Urinary bladder (tissue), 4 donors: Measurements from ENCODE around the gene CAMK1D. TPM values are rescaled to one million over a fixed set of nuclear protein-coding genes. Genes with fewer than 3 reads are reported as not detected.
"Not testable (repeated sequence)": the region's sequence is repeated elsewhere in the genome, so short reads cannot be mapped to it uniquely, and the experiment has no call there.

Experiments used
- DNase-seq: peaks from one replicate; pipeline ENCODE4 v3.0.0-alpha.2; 2015; ENCODE audit errors: extremely low spot score
- H3K27ac ChIP-seq: one replicate; pipeline ENCODE4 v1.5.1; 2013; ENCODE audit warnings: low read depth, mild to moderate bottlenecking, moderate library complexity
- H3K36me3 ChIP-seq: one replicate; pipeline ENCODE4 v1.6.1; 2013; ENCODE audit warnings: mild to moderate bottlenecking, moderate library complexity; ENCODE audit not compliant: insufficient read depth
- H3K4me1 ChIP-seq: one replicate; pipeline ENCODE4 v1.6.1; 2013; ENCODE audit warnings: mild to moderate bottlenecking, moderate library complexity; ENCODE audit not compliant: insufficient read depth
- H3K4me3 ChIP-seq: one replicate; pipeline ENCODE4 v1.5.1; 2013; ENCODE audit warnings: low read depth, low read length
- WGBS: extraction: QIAGEN DNeasy Blood & Tissue Kit; methylation state at CpG from one replicate; pipeline ENCODE4 v1.1.7; 2013; 5-methylcytosine and 5-hydroxymethylcytosine counted together
- polyA plus RNA-seq: library from polyadenylated mRNA; stranded (reverse); fragments of 200-250 nt; gene quantifications from one replicate; pipeline ENCODE4 v1.2.3, GENCODE V29; 2013
- total RNA-seq: library from RNA; depleted of rRNA; stranded (reverse); fragments of >200 nt; gene quantifications from one replicate; pipeline ENCODE4 v1.2.3, GENCODE V29; 2014
- donor health status: healthy with polysubstance abuse.
- donor health status: healthy.

The CAMK1D gene
- total and polyA plus RNA-seq, 2 donors = 5.6 to 7.6 TPM

GRCh38 chr10:12543589-12543988, 194.2 kb downstream of the CAMK1D start:
- no peak for DNase-seq
- WGBS = 83% methylated on average over 3 of the region's 3 CpGs

GRCh38 chr10:12546160-12546802, 196.9 kb downstream of the CAMK1D start:
- H3K4me1 ChIP-seq, H3K27ac ChIP-seq, H3K36me3 ChIP-seq, DNase-seq, H3K4me3 ChIP-seq: not testable (repeated sequence)
- WGBS = 96% methylated on average over 10 of the region's 10 CpGs

More at GRCh38 chr10:12543589-12543988, 194.2 kb downstream of the CAMK1D start:
- no peaks in the 10 kb centered on the region for H3K36me3 ChIP-seq
- H3K4me3 ChIP-seq = no peak overlapping the region
- no peak overlapping the region for H3K27ac ChIP-seq
- H3K4me1 ChIP-seq = no peaks in the 10 kb centered on the region

DNA sequence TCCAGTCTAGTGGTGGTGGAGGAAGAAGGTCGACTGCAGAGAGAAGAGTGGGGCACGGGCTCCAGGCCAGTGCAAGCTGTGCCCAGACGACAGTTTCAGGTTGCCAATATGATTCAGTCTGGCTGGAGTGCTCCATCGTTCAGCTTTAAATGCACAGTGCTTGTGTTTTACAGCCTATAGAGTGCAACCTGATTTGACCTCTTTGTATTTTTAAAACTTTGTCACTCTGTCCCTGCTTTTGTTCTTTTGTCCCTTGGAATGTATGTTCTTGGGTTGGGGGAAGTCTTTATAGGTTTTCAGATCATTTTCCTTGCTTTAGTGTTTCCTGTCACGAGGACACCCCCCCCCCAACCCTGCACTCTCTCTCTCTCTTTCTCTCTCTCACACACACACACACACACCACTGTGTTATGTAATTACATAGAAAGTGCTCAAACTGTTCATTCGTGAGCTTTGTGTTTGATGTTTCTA, 198.0 kb downstream of the CAMK1D start:
- Histone ChIP-seq H3K27ac (no peak overlapping the region), H3K36me3 (no peaks in the 10 kb centered on the region), H3K4me1 (no peaks in the 10 kb centered on the region), H3K4me3 (no peak overlapping the region)
- no peak for DNase-seq
- WGBS = 39% methylated on average over 6 of the region's 6 CpGs

DNA sequence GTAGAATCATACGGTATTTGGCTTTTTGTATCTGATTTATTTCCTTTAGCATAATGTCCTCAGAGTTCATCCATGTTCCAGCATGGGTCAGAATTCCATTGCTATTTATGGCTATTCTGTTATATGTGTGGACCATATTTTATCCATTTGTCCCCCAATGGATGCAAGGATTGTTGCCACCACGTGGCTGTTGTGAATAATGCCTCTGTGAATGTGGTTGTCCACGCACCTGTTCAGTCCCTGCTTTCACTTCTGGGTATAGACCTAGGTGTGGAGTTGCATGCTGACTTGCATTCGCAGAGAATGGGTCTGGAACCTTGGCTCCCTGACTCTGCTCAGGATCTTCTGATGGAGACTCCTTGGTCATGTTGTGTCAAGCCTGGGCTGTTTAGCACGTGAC, 199.9 kb downstream of the CAMK1D start:
- DNase-seq = no peak
- H3K36me3 ChIP-seq = no peaks in the 10 kb centered on the region
- no peak overlapping the region for H3K4me3 ChIP-seq
- H3K27ac ChIP-seq = no peak overlapping the region
- 74% methylated on average over 5 of the region's 5 CpGs for WGBS
- H3K4me1 ChIP-seq = no peaks in the 10 kb centered on the region

GRCh38 chr10:12550994-12551393, 201.6 kb downstream of the CAMK1D start:
- no peak for DNase-seq

GRCh38 chr10:12556039-12556438, 206.7 kb downstream of the CAMK1D start:
- DNase-seq = no peak
- H3K4me1 ChIP-seq = no peaks in the 10 kb centered on the region
- no peak overlapping the region for H3K27ac ChIP-seq
- no peaks in the 10 kb centered on the region for H3K36me3 ChIP-seq
- H3K4me3 ChIP-seq = no peak overlapping the region
- 88% methylated on average over 5 of the region's 5 CpGs for WGBS

More at GRCh38 chr10:12550994-12551393, 201.6 kb downstream of the CAMK1D start:
- no peak overlapping the region for H3K4me3 ChIP-seq
- H3K27ac ChIP-seq = no peak overlapping the region
- H3K36me3 ChIP-seq = no peaks in the 10 kb centered on the region
- WGBS = 97% methylated on average over 8 of the region's 8 CpGs
- no peaks in the 10 kb centered on the region for H3K4me1 ChIP-seq

- Histone ChIP-seq H3K36me3 (no peaks in the 10 kb centered on the region), H3K4me3 (no peak overlapping the region), H3K4me1 (no peaks in the 10 kb centered on the region), H3K27ac (no peak overlapping the region)
- 75% methylated on average over 11 of the region's 11 CpGs for WGBS
- no peak for DNase-seq
Measured at GRCh38 chr10:12559578-12560178, 210.3 kb downstream of the CAMK1D start.

DNA sequence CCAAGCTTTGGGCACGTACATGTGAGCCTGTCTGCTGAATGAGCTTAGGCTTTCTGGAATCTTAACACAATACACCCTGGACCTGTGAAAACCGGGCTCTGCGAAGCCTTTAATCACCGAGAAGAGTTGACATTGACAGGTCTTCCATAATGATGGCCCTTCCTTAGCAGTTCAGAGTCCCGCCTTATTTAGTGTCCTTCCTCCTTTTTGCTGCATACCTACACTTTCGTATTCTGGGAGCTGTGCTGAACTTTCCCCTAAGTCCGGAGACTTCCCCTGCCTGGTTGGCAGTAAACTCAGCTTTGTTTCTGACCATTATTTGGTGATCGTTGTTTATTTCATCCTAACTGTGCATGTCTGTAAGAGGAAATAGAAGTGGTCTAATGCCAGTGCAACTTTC, 212.0 kb downstream of the CAMK1D start:
- DNase-seq = no peak
- no peaks in the 10 kb centered on the region for H3K4me1 ChIP-seq
- no peaks in the 10 kb centered on the region for H3K36me3 ChIP-seq
- H3K27ac ChIP-seq = no peak overlapping the region
- H3K4me3 ChIP-seq = no peak overlapping the region
- WGBS = 87% methylated on average over 8 of the region's 8 CpGs

DNA sequence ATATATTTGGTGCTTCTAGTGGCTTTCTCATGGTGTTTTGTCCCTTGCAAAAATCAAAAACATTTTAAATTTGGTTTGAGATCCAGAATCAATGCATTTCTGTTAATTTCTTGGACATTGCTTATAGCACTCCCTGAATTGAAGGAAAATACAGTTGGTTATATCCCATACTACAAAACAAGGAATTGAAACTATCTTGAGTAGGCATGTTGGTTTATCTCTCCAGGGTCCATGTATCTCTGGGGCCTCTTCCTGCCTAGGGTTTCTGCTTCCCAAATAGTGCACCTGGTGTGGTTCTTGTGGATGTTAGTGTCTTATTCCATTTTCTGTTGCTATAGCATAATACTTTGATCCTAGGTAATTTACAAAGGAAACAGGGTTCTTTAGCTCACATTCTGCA, 212.4 kb downstream of the CAMK1D start:
- no peak for DNase-seq
- H3K27ac ChIP-seq = no peak overlapping the region
- no peak overlapping the region for H3K4me3 ChIP-seq
- H3K36me3 ChIP-seq = no peaks in the 10 kb centered on the region
- no peaks in the 10 kb centered on the region for H3K4me1 ChIP-seq

DNA sequence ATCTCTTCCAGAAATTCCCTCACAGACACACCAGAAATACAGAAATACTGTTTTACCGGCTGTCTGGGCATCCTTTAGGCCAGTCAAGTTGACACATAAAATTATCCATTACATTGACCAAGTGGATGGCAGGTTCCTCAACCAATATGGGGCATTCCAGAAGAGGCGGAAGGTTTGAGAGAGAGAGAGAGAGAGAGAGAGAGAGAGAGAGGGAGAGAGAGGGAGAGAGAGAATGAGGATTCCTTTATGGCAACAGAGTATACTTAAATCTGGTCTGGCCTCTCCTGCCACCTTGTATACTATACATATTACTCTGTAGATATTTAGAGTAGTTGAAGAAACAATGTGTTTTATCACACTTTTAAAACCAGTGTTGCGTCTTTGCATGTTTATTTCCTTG, 214.1 kb downstream of the CAMK1D start:
- Histone ChIP-seq H3K36me3 (no peaks in the 10 kb centered on the region), H3K4me3 (no peak overlapping the region), H3K4me1 (no peaks in the 10 kb centered on the region), H3K27ac (no peak overlapping the region)
- WGBS = 84% methylated on average over 3 of the region's 3 CpGs
- no peak for DNase-seq

- no peak overlapping the region for H3K27ac ChIP-seq
- no peaks in the 10 kb centered on the region for H3K4me1 ChIP-seq
- no peak overlapping the region for H3K4me3 ChIP-seq
- WGBS = 58% methylated on average over 2 of the region's 2 CpGs
- no peaks in the 10 kb centered on the region for H3K36me3 ChIP-seq
- no peak for DNase-seq
Measured at GRCh38 chr10:12564173-12564572, 214.8 kb downstream of the CAMK1D start.

- 74% methylated on average over 20 of the region's 20 CpGs for WGBS
- H3K36me3 ChIP-seq = no peaks in the 10 kb centered on the region
- no peak overlapping the region for H3K27ac ChIP-seq
- no peaks in the 10 kb centered on the region for H3K4me1 ChIP-seq
- H3K4me3 ChIP-seq = no peak overlapping the region
- DNase-seq = no peak
Measured at GRCh38 chr10:12566161-12567115, 217.1 kb downstream of the CAMK1D start.

- WGBS = 81% methylated on average over 7 of the region's 7 CpGs
- no peak overlapping the region for H3K4me3 ChIP-seq
- no peaks in the 10 kb centered on the region for H3K36me3 ChIP-seq
- no peak for DNase-seq
- H3K27ac ChIP-seq = no peak overlapping the region
- H3K4me1 ChIP-seq = no peaks in the 10 kb centered on the region
Measured at GRCh38 chr10:12568391-12569009, 219.2 kb downstream of the CAMK1D start.
